HG03457 (cell line): ENCODE results near the gene OPN3.

Experiments used
- ATAC-seq: cut with Tn5 transposase; IDR thresholded peaks from one replicate; pipeline ENCODE4 v1.9.1; 2021; ENCODE audit warnings: moderate number of reproducible peaks; ENCODE audit not compliant: unreplicated experiment

The OPN3 gene

DNA sequence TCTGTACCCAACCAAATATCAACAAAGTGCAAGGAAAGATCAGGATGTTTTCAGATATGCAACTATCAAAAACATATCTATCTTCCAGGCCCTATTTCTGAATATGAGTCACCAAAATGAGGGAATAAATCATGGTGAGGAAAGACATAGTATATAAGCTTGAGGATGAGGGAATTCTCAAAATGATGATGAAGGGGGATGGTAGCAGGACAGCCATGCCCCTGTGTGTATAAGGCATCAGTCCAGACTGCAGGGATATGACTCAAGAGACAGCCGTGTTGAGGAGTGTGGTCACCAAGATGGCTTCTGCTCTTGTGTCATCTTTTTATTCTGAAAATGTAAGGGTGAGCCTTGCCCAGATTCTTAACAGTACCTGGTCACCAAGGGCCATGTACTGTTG lies 7.5 kb upstream of the OPN3 start:
- no peak for ATAC-seq

DNA sequence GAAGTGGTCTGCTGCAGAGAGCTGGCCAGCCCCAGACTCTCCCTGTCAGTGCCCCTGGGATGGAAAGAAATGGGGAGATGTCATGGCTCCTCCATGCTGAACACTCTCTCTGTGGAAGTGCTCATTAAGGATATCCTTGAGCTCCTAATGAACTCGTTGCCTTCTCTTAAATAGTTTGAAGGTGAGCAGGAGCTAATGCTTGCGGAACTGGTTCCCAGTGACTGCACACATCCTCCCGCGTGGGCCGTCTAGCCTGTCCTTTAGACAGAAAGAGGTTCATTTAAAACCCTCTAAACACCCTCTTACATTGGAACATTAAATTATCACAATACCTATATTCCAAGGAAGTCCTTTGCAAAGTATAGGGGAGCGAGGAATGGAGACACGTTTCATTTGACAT lies 6.0 kb upstream of the OPN3 start:
- no peak for ATAC-seq

DNA sequence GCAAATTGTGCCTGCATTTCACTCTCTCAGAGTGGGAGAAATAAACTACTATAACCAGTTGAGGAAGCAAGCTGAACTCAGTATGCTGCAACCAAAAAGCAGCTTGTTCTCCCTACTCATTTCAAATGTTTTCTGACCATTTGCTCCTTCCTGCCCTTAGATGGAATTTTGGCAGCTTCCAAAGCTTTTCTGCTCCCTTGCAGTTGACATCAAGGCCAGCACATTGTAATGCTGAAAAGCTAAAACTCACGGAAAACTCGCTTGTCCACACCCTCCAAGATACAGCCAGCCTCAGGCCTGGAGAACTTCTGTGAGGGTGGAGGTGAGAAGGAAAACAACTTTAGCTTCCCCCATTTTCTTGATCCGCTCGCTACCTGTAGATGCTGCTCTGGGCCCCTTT lies 5.0 kb upstream of the OPN3 start:
- no peak for ATAC-seq

DNA sequence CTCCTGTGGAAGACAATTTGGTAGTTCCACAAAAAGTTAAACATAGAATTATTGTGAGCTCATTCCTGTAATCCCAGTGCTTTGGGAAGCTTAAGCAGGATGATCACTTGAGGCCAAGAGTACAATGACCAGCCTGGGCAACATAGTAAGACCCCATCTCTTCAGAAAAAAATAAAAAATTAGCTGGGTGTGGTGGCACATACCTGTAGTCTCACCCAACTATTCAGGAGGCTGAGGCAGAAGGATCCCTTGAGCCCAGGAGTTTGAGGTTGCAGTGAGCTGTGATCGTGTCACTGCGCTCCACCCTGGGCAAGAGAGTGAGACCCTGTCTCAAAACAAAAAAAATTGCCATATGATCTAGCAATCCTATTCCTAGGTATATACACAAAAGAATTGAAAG lies 4.1 kb upstream of the OPN3 start:
- ATAC-seq = no peak

DNA sequence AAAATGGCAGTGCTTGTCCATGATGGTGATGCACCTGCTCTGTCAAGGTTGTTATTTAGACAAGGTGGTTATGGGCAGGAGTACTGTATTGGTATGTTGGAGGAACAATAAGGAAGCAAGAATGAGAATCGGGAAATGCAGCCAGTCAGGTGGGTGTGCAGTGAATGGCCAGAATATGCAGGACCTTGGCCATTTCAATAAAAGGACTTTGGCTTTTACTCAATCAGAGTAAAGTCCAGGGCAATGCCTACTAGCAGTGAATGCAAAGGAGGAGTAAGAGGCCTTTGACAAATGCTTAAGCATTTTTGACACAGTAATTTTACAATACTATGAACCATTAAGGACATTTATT lies 2.4 kb upstream of the OPN3 start:
- ATAC-seq = no peak

DNA sequence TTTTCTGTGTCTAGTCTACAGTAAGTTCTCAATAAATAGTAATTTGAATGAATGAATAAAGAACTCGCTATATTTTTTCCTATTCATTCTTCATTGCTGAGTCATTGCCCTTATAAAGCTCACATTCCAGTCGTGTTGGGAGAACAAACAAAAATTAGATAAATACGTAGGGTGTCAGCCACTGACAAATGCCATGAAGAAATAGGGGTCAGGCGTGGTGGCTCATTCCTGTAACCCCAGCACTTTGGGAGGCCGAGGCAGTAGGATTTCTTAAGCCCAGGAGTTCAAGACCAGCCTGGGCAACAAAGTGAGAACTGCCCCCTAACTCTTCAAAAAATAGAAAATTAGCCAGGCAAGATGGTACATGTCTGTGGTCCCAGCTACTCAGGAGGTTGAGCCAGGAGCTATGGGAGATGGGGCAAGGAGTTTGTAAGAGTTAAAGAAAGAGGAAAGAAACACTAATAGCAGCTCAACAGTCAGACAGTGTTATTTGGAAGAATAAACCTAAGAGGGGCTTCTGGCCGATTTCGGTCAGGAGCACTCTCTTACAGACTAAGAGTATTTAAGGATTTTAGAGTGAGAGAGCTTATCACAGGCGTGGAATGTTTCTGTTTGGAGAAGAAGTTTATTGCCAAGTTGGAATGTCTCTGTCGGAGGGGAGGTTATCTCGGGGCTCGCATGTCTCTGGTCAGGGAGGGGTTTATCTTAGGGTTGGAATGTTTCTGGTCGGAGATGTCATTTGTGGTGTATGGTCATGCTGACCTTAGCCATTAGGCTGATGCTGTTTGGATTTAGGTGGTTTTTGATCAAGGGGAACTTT lies 1.8 kb upstream of the OPN3 start:
- no peak for ATAC-seq

DNA sequence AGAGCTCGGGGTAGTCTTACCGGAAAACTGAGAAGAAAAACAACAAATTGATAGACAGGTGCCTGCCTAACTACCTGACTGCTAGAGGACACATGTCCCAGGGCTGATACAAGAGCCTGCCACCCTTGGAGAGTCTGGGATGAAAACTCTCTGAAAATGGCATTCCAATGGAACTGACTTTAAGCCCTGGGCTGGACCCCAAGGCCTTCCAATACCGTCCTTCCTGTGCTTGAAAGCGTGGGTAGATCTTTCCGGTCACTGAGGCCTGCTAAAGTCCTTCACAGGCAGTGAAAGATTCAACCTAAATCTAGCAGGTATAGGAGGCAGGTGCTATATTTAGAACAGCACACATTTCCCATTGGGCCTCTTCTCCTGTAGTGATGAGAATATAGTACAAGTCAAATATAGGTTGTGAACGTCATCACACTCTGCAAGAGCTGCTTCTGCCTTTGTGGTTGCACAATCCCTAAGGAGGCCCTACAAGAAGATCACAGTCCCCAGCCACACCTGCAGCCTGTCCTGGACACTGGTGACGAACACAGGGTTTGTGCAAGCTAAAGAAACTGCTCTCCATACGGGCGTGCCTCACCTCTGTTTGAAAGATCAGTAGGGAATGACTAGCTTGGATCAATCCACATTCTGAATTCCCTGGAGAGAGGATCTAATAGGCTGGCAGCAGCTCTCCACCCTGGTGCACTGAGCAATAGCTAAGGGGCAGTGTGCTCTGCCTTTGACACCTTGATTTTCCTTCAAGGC lies 876 bp upstream of the OPN3 start:
- no peak for ATAC-seq

DNA sequence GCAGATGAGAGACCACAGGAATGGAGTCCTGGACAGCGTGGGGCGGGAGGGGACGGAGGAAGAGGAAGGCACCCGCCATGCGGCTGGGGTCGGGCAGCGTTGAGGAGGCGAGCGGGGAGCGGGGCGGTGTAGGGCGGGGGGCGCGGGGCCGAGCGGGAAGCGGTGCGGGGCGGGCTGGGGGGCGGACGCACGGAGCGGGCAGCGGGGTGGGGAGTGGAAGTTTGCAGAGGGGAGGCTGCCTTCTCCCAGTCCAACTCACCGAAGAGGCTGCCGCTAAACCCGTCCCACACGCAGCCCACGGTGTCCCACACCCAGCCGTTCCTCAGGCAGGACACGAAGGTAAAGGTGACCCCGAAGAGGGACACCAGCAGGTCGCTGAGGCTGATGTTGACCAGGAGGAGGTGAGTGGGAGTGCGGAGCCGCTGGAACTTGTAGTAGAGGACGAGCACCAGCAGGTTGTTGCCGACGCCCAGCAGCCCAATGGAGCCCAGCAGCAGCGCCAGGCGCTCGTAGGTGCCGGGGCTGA lies 483 bp downstream of the OPN3 start:
- ATAC-seq = peak; percentile 43

DNA sequence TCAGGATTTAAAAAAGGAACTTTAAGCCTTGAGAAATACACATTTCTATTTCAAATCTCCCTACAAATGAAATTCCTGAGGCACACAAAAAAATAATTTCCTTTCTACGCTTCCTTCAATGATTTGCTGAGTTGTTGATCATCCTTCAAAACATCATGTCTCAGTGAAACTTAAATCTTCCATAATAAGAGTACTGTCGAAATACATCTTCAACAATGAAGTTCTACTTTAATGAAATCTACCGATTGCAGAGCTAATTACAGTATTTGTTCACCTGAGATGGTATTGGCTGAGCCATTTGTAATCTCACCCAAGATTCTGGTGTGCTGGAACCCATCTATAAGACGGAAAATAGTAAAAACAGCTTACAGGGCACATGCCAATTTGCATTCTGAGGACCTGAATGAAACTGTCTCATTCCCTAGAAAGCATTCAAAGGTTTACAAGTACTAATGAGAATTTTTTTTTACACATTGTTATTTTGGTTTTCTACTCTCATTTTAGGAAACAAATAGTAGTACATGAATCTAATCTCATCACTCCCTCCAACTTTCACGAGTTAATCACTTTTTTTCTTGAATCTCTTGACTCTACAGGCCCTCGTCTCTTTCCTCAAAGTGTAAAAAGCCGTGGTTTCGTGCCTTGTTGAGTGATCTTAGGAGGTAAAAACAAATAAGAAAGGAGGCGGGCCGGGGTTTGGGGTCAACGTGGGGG lies 1.1 kb downstream of the OPN3 start:
- ATAC-seq = no peak

DNA sequence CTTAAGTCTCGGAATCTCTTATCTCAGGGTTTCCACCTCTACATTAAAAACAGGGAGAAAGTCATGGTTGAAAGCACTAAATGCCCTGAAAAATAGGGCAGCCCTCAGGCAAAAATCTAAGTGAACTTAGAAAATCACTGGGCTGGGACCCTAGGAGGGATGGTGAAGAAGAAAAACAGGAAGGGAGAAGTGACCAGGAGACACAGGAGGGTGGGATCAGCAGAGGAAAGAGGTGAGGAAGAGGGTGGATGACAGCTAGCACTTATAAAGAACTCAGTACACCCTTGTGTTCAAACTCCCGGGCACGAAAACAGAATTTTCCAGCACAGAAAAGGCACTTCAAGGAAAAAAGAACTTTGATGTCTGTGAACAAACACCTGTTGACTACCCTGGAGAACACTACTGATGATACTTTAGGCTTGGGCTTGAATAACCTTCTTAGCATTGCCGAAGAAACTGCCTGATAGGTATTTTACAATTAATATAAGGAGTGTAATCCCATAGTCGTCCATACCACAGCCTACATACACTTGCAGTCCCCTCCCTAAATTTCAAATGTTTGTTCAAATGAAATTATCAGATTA lies 2.0 kb downstream of the OPN3 start:
- no peak for ATAC-seq

DNA sequence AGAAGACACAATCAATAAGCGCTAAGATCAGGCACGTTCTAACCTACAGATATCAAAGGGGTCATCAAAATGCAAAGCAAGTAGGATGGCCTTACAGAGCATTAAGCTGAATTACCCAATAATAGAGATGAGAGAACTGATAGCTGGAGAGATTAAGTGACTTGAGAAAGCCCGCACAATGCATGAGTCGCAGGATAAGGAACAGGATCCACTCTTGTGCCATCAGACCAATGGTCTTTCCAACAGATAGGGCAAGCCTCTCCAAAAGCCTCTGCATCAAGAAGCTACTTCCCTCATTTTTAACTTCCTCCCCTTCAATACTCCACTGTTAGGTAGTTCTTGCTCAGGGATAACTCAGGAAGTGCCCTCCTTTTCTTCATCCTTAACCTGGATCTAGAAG lies 2.6 kb downstream of the OPN3 start:
- ATAC-seq = no peak

DNA sequence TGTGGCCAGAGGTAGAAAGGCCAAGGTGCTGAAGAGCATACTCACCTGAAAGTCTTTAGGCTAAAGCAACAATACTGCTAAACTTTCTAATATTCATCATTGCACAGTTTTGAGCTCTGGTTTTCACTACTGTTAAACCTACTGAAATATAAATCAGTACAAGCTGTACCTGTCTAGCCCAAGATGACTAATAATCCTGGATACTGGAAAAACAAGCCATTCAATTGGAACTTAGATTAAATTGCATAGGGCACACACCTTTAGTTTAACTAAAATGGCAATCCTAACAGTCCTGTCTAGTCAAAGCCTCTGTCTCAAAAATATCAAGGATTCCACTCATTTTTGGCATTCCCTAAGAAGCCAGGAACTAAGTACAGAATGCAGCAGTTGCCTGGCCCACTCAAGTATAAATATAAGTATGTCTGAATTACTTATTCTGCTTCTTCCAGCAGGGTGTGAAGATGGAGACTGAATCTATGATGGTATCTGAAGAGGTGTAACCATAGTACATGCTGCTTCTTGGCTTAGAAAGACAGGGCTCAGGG lies 3.1 kb downstream of the OPN3 start:
- no peak for ATAC-seq

DNA sequence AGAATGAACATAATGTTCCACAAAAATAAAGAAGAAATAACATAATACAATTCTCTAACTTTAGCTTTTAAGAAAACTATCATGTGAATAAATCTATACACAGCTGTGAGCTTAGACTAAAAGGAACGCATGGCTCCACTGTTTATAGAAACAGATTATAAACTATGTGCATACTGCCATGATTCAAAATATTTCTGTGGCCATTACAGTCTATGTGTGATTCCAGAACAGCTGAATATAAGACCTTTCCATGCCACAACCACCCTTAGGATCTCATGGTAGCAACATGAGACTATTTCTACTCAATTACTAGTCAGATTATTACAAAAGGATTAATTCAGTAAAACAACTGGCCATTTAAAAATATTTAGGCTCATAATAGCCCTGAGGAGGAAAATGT lies 3.9 kb downstream of the OPN3 start:
- no peak for ATAC-seq

DNA sequence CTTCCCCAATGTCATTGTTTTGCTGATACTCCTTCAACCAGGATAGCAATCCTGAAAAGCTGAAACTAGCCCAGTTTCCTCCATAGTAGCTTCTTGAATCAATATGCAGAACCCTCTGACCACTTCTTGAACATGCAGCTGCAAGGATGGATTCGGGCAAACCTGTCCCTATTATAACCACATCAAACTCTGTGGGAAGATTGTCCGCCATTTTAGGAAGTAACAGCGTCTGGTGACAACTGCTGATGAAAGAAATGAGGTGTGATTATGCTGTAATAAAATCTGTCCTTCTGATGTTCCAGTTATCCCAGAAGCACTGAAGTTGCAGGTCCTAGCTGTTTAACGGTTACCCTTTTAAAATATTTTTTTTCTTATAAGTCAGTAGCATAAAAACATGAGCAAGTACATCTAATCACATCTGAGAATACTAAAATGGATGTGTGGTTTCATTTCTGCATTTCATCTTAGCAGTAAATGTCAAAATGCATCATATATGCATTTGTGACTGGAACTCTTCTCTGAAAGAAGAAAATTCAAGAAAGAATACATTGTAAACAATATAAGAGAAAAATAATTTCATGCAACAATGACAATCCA lies 4.5 kb downstream of the OPN3 start:
- ATAC-seq = no peak

DNA sequence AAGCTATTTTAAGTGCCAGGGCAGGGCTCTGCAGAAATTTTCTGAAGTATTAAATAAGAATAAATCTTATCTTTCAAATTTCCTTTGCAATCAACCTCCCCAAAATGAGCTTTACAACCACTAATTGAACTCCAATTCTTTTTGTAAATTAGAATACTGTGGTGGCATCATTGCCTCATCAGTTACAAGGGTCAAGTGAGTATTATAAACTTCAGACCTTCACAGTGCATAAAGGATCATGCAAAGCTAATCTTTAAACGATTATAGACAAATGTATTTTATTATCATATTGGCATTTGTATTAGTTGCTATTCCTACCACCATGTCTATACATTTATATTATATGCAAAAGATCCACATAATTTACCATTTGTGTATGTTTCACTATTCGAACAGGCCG lies 7.2 kb downstream of the OPN3 start:
- no peak for ATAC-seq

DNA sequence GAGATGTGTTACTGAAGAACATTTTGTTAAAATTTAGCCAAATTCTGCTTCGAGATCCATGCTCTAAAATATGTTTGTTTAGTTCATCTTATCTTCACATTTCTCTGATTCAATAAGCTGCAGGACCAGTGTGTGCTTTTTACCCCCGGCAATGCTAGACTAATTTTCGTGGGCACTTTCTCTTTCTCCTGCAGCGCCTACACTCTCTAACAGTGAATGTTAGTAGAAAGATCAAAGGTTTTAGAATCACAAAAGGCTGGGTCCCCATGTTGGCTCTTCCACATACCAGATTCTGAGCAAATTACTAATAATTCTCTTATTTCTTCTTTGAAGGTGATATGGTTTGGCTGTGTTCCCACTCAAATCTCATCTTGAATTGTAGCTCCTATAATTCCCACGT lies 8.5 kb downstream of the OPN3 start:
- ATAC-seq = no peak

DNA sequence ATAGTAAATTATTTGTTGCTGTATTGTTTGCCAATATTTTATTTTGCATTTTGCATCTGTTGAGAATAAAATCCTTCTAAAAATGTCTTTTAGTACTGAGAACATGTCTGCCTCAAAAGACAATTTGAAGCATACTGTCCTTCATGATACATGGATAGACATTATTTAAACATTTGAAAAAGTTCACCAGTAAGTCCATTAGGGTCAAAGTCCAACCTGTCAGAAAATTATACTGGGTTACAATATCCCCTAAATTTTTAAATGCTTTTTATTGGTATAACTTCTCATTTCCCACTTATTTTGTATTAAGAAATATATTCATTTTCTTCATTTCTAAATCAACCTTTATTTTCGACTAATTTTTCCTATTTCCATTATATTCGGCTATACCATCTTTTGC lies 9.3 kb downstream of the OPN3 start:
- no peak for ATAC-seq

DNA sequence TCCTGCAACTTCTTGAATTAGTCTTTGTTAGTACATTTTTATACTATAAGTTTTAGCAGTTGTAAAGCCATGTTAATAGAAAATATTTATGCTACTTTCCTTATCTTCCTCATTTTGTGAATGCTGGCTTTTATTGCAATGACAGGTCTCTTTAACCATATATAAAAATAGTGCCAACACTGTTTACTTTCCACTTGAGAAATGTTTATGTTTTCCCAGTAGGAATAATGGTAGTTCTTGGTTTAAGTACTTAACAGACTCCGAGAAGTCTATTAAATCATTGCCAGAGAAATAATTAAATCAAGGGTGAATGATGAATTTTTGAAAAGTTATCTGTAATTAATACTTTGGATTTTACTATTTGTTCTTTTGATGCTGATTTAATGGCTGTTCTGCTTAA lies 9.7 kb downstream of the OPN3 start:
- ATAC-seq = no peak

DNA sequence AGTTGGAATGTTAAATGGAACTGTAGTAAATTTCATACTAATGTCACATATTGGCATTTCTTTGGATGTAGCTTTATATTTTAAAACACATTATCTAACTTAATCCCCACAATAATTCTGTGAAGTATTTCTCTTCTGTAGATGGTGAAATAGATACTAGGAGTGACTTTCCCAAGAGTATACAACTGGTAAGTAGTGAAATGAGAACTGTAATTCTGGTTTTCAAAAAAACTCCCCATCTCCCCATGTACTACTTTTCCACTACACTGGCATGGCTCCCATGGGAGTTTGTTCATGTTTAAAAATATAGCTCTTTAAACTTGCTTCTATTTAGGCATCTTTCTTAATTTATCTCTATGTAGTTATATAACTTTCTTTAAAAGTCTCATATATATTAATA lies 10.2 kb downstream of the OPN3 start:
- no peak for ATAC-seq

DNA sequence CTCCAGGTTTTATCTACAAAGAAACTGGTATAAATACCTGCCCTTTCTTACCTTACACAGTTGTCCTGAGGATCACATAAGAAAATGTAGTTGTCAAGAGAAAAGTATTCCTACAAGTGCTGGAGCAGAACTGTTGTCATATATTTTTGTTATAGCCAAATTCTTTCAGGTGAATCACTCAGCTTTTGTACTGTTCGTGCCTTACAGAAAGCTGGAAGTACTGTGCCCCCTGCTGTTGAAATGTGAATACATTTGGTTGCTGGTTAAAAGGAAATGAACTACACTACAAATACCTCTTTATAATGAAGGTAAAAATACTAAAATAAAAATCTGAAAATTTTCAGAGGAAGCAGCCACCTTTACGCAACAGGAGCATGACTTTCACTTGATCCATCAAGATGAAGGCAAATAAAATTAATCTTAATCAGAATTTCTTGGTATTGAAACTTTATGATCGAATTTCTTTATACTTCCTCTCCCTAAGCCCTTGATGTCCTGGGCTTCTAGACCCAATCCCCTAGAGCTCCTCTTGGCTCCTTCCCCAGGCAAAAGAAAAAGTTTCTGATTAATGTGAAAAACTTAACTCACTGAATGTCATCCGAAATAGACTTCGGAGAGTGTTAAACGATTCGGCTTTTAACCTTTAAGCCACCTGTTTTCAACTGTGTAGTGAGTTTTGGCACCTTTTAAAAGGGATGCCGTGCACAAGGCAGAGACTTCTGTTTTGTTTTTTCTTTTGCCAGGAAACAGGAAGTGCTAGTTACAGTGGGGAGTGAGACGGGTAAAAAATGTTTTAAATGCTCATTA lies 12.5 kb downstream of the OPN3 start:
- no peak for ATAC-seq
